GM12878 (cell line): ENCODE measurements around the gene TNS4. TPM values are rescaled to one million over a fixed set of nuclear protein-coding genes. Genes with fewer than 3 reads are reported as not detected.

Experiments
- ATAC-seq: fragments of 200-7000 bp; cut with Tn5 transposase; 3 replicates; pipeline ENCODE4 v1.9.1; 2020; ENCODE audit warnings: mild to moderate bottlenecking, moderate library complexity
- BruUV-seq: library from RNA; stranded (reverse); fragments of 400-500 nt; replicated peaks from 2 replicates; lab custom pipeline; 2021; lab: Mats Ljungman, UMichigan
- CTCF ChIA-PET: fragments of 300-600 bp; sonication (Branson Sonifier 250); formaldehyde crosslinking; extraction: SDS; loops from one replicate; lab custom pipeline; 2021; ENCODE audit warnings: inconsistent platforms; lab: Yijun Ruan, JAX
- POLR2A ChIA-PET: fragments of 350-600 bp; formaldehyde crosslinking; extraction: SDS; loops from one replicate; lab custom pipeline; 2021; ENCODE audit warnings: inconsistent platforms; lab: Charles Lee
- RAD21 ChIA-PET: fragments of 300-600 bp; sonication (Branson Sonifier 250); formaldehyde crosslinking; loops from one replicate; lab custom pipeline; 2023; ENCODE audit warnings: antibody characterized with exemption; ENCODE audit not compliant: unreplicated experiment; lab: Charles Lee
- SMC1A ChIA-PET: fragments of 300-600 bp; sonication (Branson Sonifier 250); formaldehyde crosslinking; loops from one replicate; lab custom pipeline; 2023; ENCODE audit not compliant: unreplicated experiment, uncharacterized antibody; lab: Charles Lee
- DNase-seq: peaks from one replicate; pipeline ENCODE4 v3.0.0-alpha.2; 2011; ENCODE audit warnings: low read depth, low spot score
- FAIRE-seq: peaks from 3 replicates; lab custom pipeline; 2011; peaks lifted over from hg19 to GRCh38; lab: Jason Lieb, UNC
- H2AFZ ChIP-seq: 2 replicates; pipeline ENCODE4 v1.6.0; 2011; ENCODE audit warnings: low read depth, low read length, control low read depth; ENCODE audit not compliant: control insufficient read depth
- H3K27ac ChIP-seq: 2 replicates; pipeline ENCODE4 v1.5.1; 2011; ENCODE audit warnings: control low read depth; ENCODE audit not compliant: control insufficient read depth, insufficient read depth
- H3K27me3 ChIP-seq, 2 experiments: replicated peaks in 1 of 2; 2 replicates each; pipeline versions ENCODE4 v1.6.0 to v1.6.1; 2011; ENCODE audit warnings: low read length in 1 of 2; ENCODE audit not compliant: control insufficient read depth in 2 of 2, insufficient read depth in 2 of 2
- H3K36me3 ChIP-seq, 2 experiments: 2 replicates each; pipeline ENCODE4 v1.5.1; 2011; ENCODE audit warnings: low read length in 1 of 2; ENCODE audit not compliant: control insufficient read depth in 2 of 2, insufficient read depth in 2 of 2
- H3K4me1 ChIP-seq: 2 replicates; pipeline ENCODE4 v1.6.1; 2011; ENCODE audit warnings: mild to moderate bottlenecking, low read length, moderate library complexity, mixed read lengths; ENCODE audit not compliant: control insufficient read depth, insufficient read depth
- H3K4me2 ChIP-seq: 2 replicates; pipeline ENCODE4 v1.6.0; 2011; ENCODE audit warnings: control low read depth; ENCODE audit not compliant: control insufficient read depth, insufficient read depth
- H3K4me3 ChIP-seq: fragments of 200-600 bp; sonication (generic); 2 replicates; pipeline ENCODE4 v1.5.1; 2016
- H3K79me2 ChIP-seq: 2 replicates; pipeline ENCODE4 v1.6.0; 2011; ENCODE audit warnings: low read length; ENCODE audit not compliant: control insufficient read depth, insufficient read depth
- H3K9ac ChIP-seq: 2 replicates; pipeline ENCODE4 v1.8.0; 2011; ENCODE audit warnings: low read length, control low read depth, mixed read lengths; ENCODE audit not compliant: control insufficient read depth, insufficient read depth
- H3K9me3 ChIP-seq: replicated peaks from 3 replicates; pipeline ENCODE4 v1.5.1; 2011; ENCODE audit warnings: mild to moderate bottlenecking, low read length; ENCODE audit not compliant: control insufficient read depth, insufficient read depth
- H4K20me1 ChIP-seq: 2 replicates; pipeline ENCODE4 v1.6.0; 2011; ENCODE audit not compliant: control insufficient read depth, insufficient read depth
- BCL3 ChIP-seq: IDR thresholded peaks from 2 replicates; pipeline ENCODE4 v1.6.1; 2011; ENCODE audit warnings: borderline replicate concordance, low read depth, mild to moderate bottlenecking, moderate library complexity, low read length; ENCODE audit not compliant: insufficient read depth, poor library complexity, severe bottlenecking
- CHD2 ChIP-seq: IDR thresholded peaks from 2 replicates; pipeline ENCODE4 v1.6.1; 2011; ENCODE audit warnings: low read depth, low read length, improper control_type of control experiment, borderline replicate concordance
- HDGF ChIP-seq: fragments of 450-650 bp; IDR thresholded peaks from 2 replicates; pipeline ENCODE4 v1.6.1; 2016; ENCODE audit warnings: antibody characterized with exemption
- MTA3 ChIP-seq: IDR thresholded peaks from 2 replicates; pipeline ENCODE4 v1.6.1; 2012; ENCODE audit warnings: low read length, inconsistent platforms, borderline replicate concordance
- PAX8 ChIP-seq: fragments of 450-650 bp; IDR thresholded peaks from 2 replicates; pipeline ENCODE4 v1.6.1; 2017; ENCODE audit warnings: mild to moderate bottlenecking, moderate library complexity
- RFX5 ChIP-seq: IDR thresholded peaks from 2 replicates; pipeline ENCODE4 v1.6.1; 2011; ENCODE audit warnings: low read depth, low read length, improper control_type of control experiment
- WGBS: methylation state at CpG from one replicate; pipeline ENCODE4 v1.1.6; 2016; ENCODE audit warnings: low lambda C conversion rate; ENCODE audit not compliant: insufficient replicate concordance, insufficient coverage; ENCODE audit errors: missing lambda C conversion rate; 5-methylcytosine and 5-hydroxymethylcytosine counted together
- in situ Hi-C: fragments of 300-500 bp; cut with MboI; formaldehyde crosslinking; loops from 9 replicates; pipeline ENCODE4 v1.14.3; 2018; ENCODE audit warnings: mixed read lengths
- intact Hi-C: fragments of 100-400 bp; cut with micrococcal nuclease; formaldehyde crosslinking; loops from one replicate; pipeline ENCODE4 v1.14.2; 2022; ENCODE audit not compliant: unreplicated experiment
- polyA plus RNA-seq, 11 experiments: library from polyadenylated mRNA; depleted of rRNA in 4 of 11; unstranded in 6 of 11; stranded (reverse) in 5 of 11; fragments of >200 nt; fragmentation: Nextera tagmentation in 4 of 11; fragmentation: Illumina TruSeq in 1 of 11; extraction: Ambion mirVana in 4 of 11; extraction: Trizol in 1 of 11; gene quantifications; 1 replicate in 1 of 11; 2 replicates in 10 of 11; pipeline versions ENCODE4 v1.2.1 to v1.2.3, GENCODE V29; 2011 to 2016; ENCODE audit warnings: inconsistent platforms in 2 of 11, missing spikeins in 2 of 11, low read depth in 1 of 11
- total RNA-seq, 4 experiments: library from RNA; depleted of rRNA in 3 of 4; stranded (reverse); fragments of >200 nt in 3 of 4; fragmentation: Illumina TruSeq in 1 of 4; extraction: Trizol in 1 of 4; gene quantifications; 2 replicates each; pipeline versions ENCODE4 v1.2.1 to v1.2.3, GENCODE V29; 2013 to 2021
- TF ChIP-seq, protein P1 (sequence below): IDR thresholded peaks from 2 replicates; pipeline ENCODE4 v1.6.1; 2012; ENCODE audit warnings: low read depth, low read length, improper control_type of control experiment
- TF ChIP-seq, protein P2 (sequence below): fragments of 450-650 bp; IDR thresholded peaks from 2 replicates; pipeline ENCODE4 v1.6.1; 2017; ENCODE audit warnings: mild to moderate bottlenecking, moderate library complexity
- TF ChIP-seq, protein P3 (sequence below): IDR thresholded peaks from 2 replicates; pipeline ENCODE4 v1.6.1; 2011; ENCODE audit warnings: borderline replicate concordance, low read depth, mild to moderate bottlenecking, moderate library complexity, mixed read lengths, low read length; ENCODE audit not compliant: insufficient read depth; ENCODE audit errors: extremely low read length
- TF ChIP-seq, protein P4 (sequence below): fragments of 450-650 bp; IDR thresholded peaks from 2 replicates; pipeline ENCODE4 v1.6.1; 2016; ENCODE audit warnings: mild to moderate bottlenecking, moderate library complexity, borderline replicate concordance

Gene TNS4
- total and polyA plus RNA-seq, 10 of the 15 experiments (the other 5 are each of a cell fraction or from before 2014, with no cell fraction given) = 0.10 to 0.90 (median 0.68) TPM; not detected in 2

- peaks cover 5% of the 10 kb centered on the region; the same call in 1 of the 3 replicates for H3K9me3 ChIP-seq
- DNase-seq = no peak
- RAD21 ChIA-PET = interaction anchor here (1.1 to 16.5 kb wide), 13 partner anchors 10 to 168 kb away, joined by 3 to 514 read pairs (median 42); partner anchors contain the start of genes CCR7, IGFBP4 and TOP2A
- H3K4me2 ChIP-seq = peak overlapping the region; percentile 42; the same call in 1 of the 2 replicates
- H3K4me3 ChIP-seq = no peak overlapping the region
- no peak overlapping the region for H3K27ac ChIP-seq
- CTCF ChIA-PET = interaction anchor here (0.6 to 19.2 kb wide), 13 partner anchors 8 to 213 kb away, joined by 3 to 318 read pairs (median 30); partner anchors contain the start of genes CCR7, IGFBP4 and TOP2A
- H3K79me2 ChIP-seq = no peaks in the 10 kb centered on the region
- no peak overlapping the region for H2AFZ ChIP-seq
- WGBS = 75% methylated on average over 5 of the region's 5 CpGs
- no peaks in the 10 kb centered on the region for H3K36me3 ChIP-seq
- H4K20me1 ChIP-seq = no peaks in the 10 kb centered on the region
- peaks cover 38% of the 10 kb centered on the region for H3K4me1 ChIP-seq
- no peak for ATAC-seq
- SMC1A ChIA-PET = interaction anchor here (1.0 to 15.5 kb wide), 12 partner anchors 10 to 115 kb away, joined by 3 to 430 read pairs (median 48); partner anchors contain the start of genes CCR7 and TOP2A
- no peak for FAIRE-seq
- H3K9ac ChIP-seq = no peak overlapping the region
- in situ Hi-C loops (loop anchor here (5.0 to 25.0 kb wide), 2 partner anchors 93 to 173 kb away; partner anchors contain the start of gene IGFBP4), intact Hi-C loops (loop anchor here (5.0 kb wide), 1 partner anchor 228 kb away; no protein-coding TSS in a partner anchor)
- H3K27me3 ChIP-seq = no peaks in the 10 kb centered on the region
- POLR2A ChIA-PET = interaction anchor here (1.0 to 7.0 kb wide), 6 partner anchors 12 to 84 kb away, joined by 3 to 63 read pairs (median 28); no protein-coding TSS in a partner anchor
- BruUV-seq = no TSS peak
- TF ChIP-seq PAX8 = no peak
- TF ChIP-seq, protein P1, sequence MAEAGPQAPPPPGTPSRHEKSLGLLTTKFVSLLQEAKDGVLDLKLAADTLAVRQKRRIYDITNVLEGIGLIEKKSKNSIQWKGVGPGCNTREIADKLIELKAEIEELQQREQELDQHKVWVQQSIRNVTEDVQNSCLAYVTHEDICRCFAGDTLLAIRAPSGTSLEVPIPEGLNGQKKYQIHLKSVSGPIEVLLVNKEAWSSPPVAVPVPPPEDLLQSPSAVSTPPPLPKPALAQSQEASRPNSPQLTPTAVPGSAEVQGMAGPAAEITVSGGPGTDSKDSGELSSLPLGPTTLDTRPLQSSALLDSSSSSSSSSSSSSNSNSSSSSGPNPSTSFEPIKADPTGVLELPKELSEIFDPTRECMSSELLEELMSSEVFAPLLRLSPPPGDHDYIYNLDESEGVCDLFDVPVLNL = no peak
- TF ChIP-seq CHD2 = no peak
- TF ChIP-seq, protein P2, sequence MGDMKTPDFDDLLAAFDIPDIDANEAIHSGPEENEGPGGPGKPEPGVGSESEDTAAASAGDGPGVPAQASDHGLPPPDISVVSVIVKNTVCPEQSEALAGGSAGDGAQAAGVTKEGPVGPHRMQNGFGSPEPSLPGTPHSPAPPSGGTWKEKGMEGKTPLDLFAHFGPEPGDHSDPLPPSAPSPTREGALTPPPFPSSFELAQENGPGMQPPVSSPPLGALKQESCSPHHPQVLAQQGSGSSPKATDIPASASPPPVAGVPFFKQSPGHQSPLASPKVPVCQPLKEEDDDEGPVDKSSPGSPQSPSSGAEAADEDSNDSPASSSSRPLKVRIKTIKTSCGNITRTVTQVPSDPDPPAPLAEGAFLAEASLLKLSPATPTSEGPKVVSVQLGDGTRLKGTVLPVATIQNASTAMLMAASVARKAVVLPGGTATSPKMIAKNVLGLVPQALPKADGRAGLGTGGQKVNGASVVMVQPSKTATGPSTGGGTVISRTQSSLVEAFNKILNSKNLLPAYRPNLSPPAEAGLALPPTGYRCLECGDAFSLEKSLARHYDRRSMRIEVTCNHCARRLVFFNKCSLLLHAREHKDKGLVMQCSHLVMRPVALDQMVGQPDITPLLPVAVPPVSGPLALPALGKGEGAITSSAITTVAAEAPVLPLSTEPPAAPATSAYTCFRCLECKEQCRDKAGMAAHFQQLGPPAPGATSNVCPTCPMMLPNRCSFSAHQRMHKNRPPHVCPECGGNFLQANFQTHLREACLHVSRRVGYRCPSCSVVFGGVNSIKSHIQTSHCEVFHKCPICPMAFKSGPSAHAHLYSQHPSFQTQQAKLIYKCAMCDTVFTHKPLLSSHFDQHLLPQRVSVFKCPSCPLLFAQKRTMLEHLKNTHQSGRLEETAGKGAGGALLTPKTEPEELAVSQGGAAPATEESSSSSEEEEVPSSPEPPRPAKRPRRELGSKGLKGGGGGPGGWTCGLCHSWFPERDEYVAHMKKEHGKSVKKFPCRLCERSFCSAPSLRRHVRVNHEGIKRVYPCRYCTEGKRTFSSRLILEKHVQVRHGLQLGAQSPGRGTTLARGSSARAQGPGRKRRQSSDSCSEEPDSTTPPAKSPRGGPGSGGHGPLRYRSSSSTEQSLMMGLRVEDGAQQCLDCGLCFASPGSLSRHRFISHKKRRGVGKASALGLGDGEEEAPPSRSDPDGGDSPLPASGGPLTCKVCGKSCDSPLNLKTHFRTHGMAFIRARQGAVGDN = no peak
- TF ChIP-seq, protein P3, sequence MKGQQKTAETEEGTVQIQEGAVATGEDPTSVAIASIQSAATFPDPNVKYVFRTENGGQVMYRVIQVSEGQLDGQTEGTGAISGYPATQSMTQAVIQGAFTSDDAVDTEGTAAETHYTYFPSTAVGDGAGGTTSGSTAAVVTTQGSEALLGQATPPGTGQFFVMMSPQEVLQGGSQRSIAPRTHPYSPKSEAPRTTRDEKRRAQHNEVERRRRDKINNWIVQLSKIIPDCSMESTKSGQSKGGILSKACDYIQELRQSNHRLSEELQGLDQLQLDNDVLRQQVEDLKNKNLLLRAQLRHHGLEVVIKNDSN = no peak
- no peak for TF ChIP-seq MTA3
- TF ChIP-seq BCL3 = no peak
- no peak for TF ChIP-seq RFX5
- TF ChIP-seq, protein P4, sequence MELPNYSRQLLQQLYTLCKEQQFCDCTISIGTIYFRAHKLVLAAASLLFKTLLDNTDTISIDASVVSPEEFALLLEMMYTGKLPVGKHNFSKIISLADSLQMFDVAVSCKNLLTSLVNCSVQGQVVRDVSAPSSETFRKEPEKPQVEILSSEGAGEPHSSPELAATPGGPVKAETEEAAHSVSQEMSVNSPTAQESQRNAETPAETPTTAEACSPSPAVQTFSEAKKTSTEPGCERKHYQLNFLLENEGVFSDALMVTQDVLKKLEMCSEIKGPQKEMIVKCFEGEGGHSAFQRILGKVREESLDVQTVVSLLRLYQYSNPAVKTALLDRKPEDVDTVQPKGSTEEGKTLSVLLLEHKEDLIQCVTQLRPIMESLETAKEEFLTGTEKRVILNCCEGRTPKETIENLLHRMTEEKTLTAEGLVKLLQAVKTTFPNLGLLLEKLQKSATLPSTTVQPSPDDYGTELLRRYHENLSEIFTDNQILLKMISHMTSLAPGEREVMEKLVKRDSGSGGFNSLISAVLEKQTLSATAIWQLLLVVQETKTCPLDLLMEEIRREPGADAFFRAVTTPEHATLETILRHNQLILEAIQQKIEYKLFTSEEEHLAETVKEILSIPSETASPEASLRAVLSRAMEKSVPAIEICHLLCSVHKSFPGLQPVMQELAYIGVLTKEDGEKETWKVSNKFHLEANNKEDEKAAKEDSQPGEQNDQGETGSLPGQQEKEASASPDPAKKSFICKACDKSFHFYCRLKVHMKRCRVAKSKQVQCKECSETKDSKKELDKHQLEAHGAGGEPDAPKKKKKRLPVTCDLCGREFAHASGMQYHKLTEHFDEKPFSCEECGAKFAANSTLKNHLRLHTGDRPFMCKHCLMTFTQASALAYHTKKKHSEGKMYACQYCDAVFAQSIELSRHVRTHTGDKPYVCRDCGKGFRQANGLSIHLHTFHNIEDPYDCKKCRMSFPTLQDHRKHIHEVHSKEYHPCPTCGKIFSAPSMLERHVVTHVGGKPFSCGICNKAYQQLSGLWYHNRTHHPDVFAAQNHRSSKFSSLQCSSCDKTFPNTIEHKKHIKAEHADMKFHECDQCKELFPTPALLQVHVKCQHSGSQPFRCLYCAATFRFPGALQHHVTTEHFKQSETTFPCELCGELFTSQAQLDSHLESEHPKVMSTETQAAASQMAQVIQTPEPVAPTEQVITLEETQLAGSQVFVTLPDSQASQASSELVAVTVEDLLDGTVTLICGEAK = no peak
- TF ChIP-seq HDGF = no peak
Measured at GRCh38 chr17:40530531-40530994, 29.1 kb upstream of the TNS4 start.
